Bronchial epithelial cell (primary cell): ENCODE measurements around the gene SIGLEC8. TPM values are rescaled to one million over a fixed set of nuclear protein-coding genes. Genes with fewer than 3 reads are reported as not detected.
"Not testable (repeated sequence)": the region's sequence is repeated elsewhere in the genome, so short reads cannot be mapped to it uniquely, and the experiment has no call there.

Experiments used
- DNase-seq: peaks from one replicate; pipeline ENCODE4 v3.0.0-alpha.2; 2010; ENCODE audit warnings: low read depth
- FAIRE-seq: peaks from 2 replicates; lab custom pipeline; 2011; peaks lifted over from hg19 to GRCh38; lab: Jason Lieb, UNC
- H3K27me3 ChIP-seq: 2 replicates; pipeline ENCODE4 v1.5.1; 2011; ENCODE audit warnings: low read length; ENCODE audit not compliant: control insufficient read depth, insufficient read depth
- H3K36me3 ChIP-seq: 2 replicates; pipeline ENCODE4 v1.5.1; 2011; ENCODE audit warnings: low read length; ENCODE audit not compliant: control insufficient read depth, insufficient read depth
- H3K4me3 ChIP-seq: 2 replicates; pipeline ENCODE4 v1.5.1; 2011; ENCODE audit warnings: mild to moderate bottlenecking, low read depth, low read length, control low read depth
- CTCF ChIP-seq: IDR thresholded peaks from 2 replicates; pipeline ENCODE4 v1.5.1; 2011; ENCODE audit warnings: mild to moderate bottlenecking, moderate library complexity, low read length, control low read depth, inconsistent platforms; ENCODE audit not compliant: insufficient read depth, severe bottlenecking
- total RNA-seq: library from RNA; depleted of rRNA; stranded (reverse); fragments of >200 nt; gene quantifications from 2 replicates; pipeline ENCODE4 v1.2.1, GENCODE V29; 2014

SIGLEC8 gene
- total RNA-seq, 1 donor from 2014 or later, result not detected

- no peak for TF ChIP-seq CTCF
- DNase-seq (no peak), FAIRE-seq (no peak)
- Histone ChIP-seq H3K36me3 (no peaks in the 10 kb centered on the region), H3K27me3 (no peaks in the 10 kb centered on the region), H3K4me3 (no peak within 1 kb of the TSS)
Measured at GRCh38 chr19:51501594-51502263, 43.5 kb upstream of the SIGLEC8 start, which contains the start of gene SIGLEC12. TSS of gene SIGLEC12 (minus strand) at chr19:51501800. CDS start at chr19:51501733, 67 bp downstream.

GRCh38 chr19:51500931-51501330, 42.7 kb upstream of the SIGLEC8 start:
- H3K4me3 ChIP-seq, H3K36me3 ChIP-seq, H3K27me3 ChIP-seq, DNase-seq, FAIRE-seq: not testable (repeated sequence)

GRCh38 chr19:51497666-51498065, 39.4 kb upstream of the SIGLEC8 start:
- FAIRE-seq (no peak), DNase-seq (no peak)
- Histone ChIP-seq H3K36me3 (no peaks in the 10 kb centered on the region), H3K27me3 (no peaks in the 10 kb centered on the region), H3K4me3 (no peak overlapping the region)
- TF ChIP-seq CTCF, result no peak

GRCh38 chr19:51493776-51494175, 35.5 kb upstream of the SIGLEC8 start:
- DNase-seq, result no peak
- TF ChIP-seq CTCF, result no peak
- H3K4me3 ChIP-seq, result no peak overlapping the region
- FAIRE-seq, result no peak
- H3K36me3 ChIP-seq, result no peaks in the 10 kb centered on the region
- H3K27me3 ChIP-seq, result no peaks in the 10 kb centered on the region

- FAIRE-seq, result no peak
- TF ChIP-seq CTCF, result no peak
- DNase-seq, result no peak
- H3K27me3 ChIP-seq, result no peaks in the 10 kb centered on the region
- no peak overlapping the region for H3K4me3 ChIP-seq
- no peaks in the 10 kb centered on the region for H3K36me3 ChIP-seq
Measured at GRCh38 chr19:51491586-51491985, 33.3 kb upstream of the SIGLEC8 start.

- Histone ChIP-seq H3K27me3 (no peaks in the 10 kb centered on the region), H3K36me3 (no peaks in the 10 kb centered on the region), H3K4me3 (no peak overlapping the region)
- TF ChIP-seq CTCF, result no peak
- no peak for DNase-seq
- FAIRE-seq, result no peak
Measured at GRCh38 chr19:51490676-51491075, 32.4 kb upstream of the SIGLEC8 start.
